SK-N-SH treated with all-trans-retinoic acid at 6 μM for 48 hours (cell line): Measurements from ENCODE around the gene MTARC2.

Experiments used
- ATAC-seq: fragments of 200-7000 bp; cut with Tn5 transposase; 3 replicates; pipeline ENCODE4 v1.9.1; 2020; ENCODE audit warnings: mild to moderate bottlenecking, moderate library complexity
- ARNTL ChIP-seq: fragments of 450-650 bp; formaldehyde crosslinking; IDR thresholded peaks from 2 replicates; pipeline ENCODE4 v1.5.0; 2020; ENCODE audit warnings: low read depth, mild to moderate bottlenecking, moderate library complexity, borderline replicate concordance
- BACH2 ChIP-seq: fragments of 250-450 bp; sonication (Bioruptor Pico); IDR thresholded peaks from 2 replicates; pipeline ENCODE4 v1.9.0; 2021; ENCODE audit warnings: mild to moderate bottlenecking, borderline replicate concordance
- GLIS3 ChIP-seq: fragments of 250-450 bp; sonication (Bioruptor Pico); IDR thresholded peaks from 2 replicates; pipeline ENCODE4 v1.5.0; 2020; ENCODE audit warnings: mild to moderate bottlenecking, moderate library complexity
- ISL1 ChIP-seq: fragments of 250-450 bp; sonication (Bioruptor Pico); IDR thresholded peaks from 2 replicates; pipeline ENCODE4 v2.1.2; 2022; ENCODE audit warnings: mild to moderate bottlenecking, moderate library complexity
- OSR1 ChIP-seq: fragments of 250-450 bp; sonication (Bioruptor Pico); IDR thresholded peaks from 2 replicates; pipeline ENCODE4 v1.8.0; 2022; ENCODE audit warnings: moderate library complexity, mild to moderate bottlenecking, inconsistent platforms
- PPARA ChIP-seq: fragments of 250-450 bp; sonication (Bioruptor Pico); IDR thresholded peaks from 2 replicates; pipeline ENCODE4 v1.5.0; 2020; ENCODE audit warnings: mild to moderate bottlenecking, borderline replicate concordance
- RARB ChIP-seq: fragments of 250-450 bp; sonication (Bioruptor Pico); IDR thresholded peaks from 2 replicates; pipeline ENCODE4 v1.8.0; 2021; ENCODE audit warnings: mild to moderate bottlenecking, moderate library complexity
- SNAI2 ChIP-seq: fragments of 250-450 bp; sonication (Bioruptor Pico); IDR thresholded peaks from 2 replicates; pipeline ENCODE4 v1.5.0; 2020; ENCODE audit warnings: mild to moderate bottlenecking, moderate library complexity
- TCF4 ChIP-seq: fragments of 250-450 bp; sonication (Bioruptor Pico); IDR thresholded peaks from 2 replicates; pipeline ENCODE4 v1.8.0; 2021; ENCODE audit warnings: mild to moderate bottlenecking, moderate library complexity, borderline replicate concordance
- TOX ChIP-seq: fragments of 250-450 bp; sonication (Bioruptor Pico); IDR thresholded peaks from 2 replicates; pipeline ENCODE4 v1.8.0; 2021; ENCODE audit warnings: mild to moderate bottlenecking, moderate library complexity, borderline replicate concordance
- ZC3H10 ChIP-seq: fragments of 250-450 bp; sonication (Bioruptor Pico); IDR thresholded peaks from 2 replicates; pipeline ENCODE4 v1.5.1; 2021; ENCODE audit warnings: mild to moderate bottlenecking, moderate library complexity
- ZFP3 ChIP-seq: fragments of 250-450 bp; sonication (Bioruptor Pico); IDR thresholded peaks from 2 replicates; pipeline ENCODE4 v1.5.0; 2020; ENCODE audit warnings: mild to moderate bottlenecking, moderate library complexity
- ZFP30 ChIP-seq: fragments of 450-650 bp; formaldehyde crosslinking; IDR thresholded peaks from 2 replicates; pipeline ENCODE4 v1.5.0; 2022; ENCODE audit warnings: mild to moderate bottlenecking, moderate library complexity
- ZNF565 ChIP-seq: fragments of 450-650 bp; formaldehyde crosslinking; conservative IDR thresholded peaks from 2 replicates; pipeline ENCODE4 v1.5.0; 2020; ENCODE audit warnings: low read depth, mild to moderate bottlenecking, moderate library complexity
- ZNF70 ChIP-seq: fragments of 450-650 bp; formaldehyde crosslinking; IDR thresholded peaks from 2 replicates; pipeline ENCODE4 v1.5.0; 2020; ENCODE audit warnings: mild to moderate bottlenecking, moderate library complexity
- ZNF8 ChIP-seq: fragments of 450-650 bp; formaldehyde crosslinking; IDR thresholded peaks from 2 replicates; pipeline ENCODE4 v1.5.0; 2020; ENCODE audit warnings: mild to moderate bottlenecking, moderate library complexity
- TF ChIP-seq, protein P1 (sequence below): fragments of 250-450 bp; sonication (Bioruptor Pico); IDR thresholded peaks from 2 replicates; pipeline ENCODE4 v1.8.0; 2021; ENCODE audit warnings: low read depth, mild to moderate bottlenecking, moderate library complexity, borderline replicate concordance
- TF ChIP-seq, protein P2 (sequence below): fragments of 250-450 bp; sonication (Bioruptor Pico); IDR thresholded peaks from 2 replicates; pipeline ENCODE4 v1.5.0; 2020; ENCODE audit warnings: mild to moderate bottlenecking, moderate library complexity
- TF ChIP-seq, protein P3 (sequence below): fragments of 250-450 bp; sonication (Bioruptor Pico); IDR thresholded peaks from 2 replicates; pipeline ENCODE4 v1.5.1; 2021; ENCODE audit warnings: mild to moderate bottlenecking, moderate library complexity
- TF ChIP-seq, protein P4 (sequence below): fragments of 250-450 bp; sonication (Bioruptor Pico); IDR thresholded peaks from 2 replicates; pipeline ENCODE4 v1.5.1; 2020; ENCODE audit warnings: low read depth, mild to moderate bottlenecking, moderate library complexity

The MTARC2 gene

DNA sequence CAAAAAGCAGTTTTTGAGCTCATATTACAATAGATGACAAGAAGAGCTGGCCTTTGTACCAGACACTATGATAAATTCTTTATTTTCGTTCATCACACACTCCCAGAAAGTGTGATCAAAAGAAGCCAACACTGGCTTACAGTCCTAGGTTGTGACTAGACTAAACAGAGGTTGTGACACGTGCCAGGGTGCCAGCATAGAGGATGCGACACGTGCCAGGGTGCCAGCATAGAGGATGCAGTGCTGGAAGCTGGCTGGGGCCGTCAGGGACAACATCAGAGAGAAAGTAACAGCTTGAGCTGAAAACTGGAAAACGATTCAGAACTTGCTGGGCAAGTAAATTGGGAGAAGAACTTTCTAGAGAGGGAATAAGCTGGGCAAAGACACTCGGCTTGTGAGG is 40.8 kb downstream of the MTARC2 start:
- no peak for ATAC-seq
- TF ChIP-seq, protein P1, sequence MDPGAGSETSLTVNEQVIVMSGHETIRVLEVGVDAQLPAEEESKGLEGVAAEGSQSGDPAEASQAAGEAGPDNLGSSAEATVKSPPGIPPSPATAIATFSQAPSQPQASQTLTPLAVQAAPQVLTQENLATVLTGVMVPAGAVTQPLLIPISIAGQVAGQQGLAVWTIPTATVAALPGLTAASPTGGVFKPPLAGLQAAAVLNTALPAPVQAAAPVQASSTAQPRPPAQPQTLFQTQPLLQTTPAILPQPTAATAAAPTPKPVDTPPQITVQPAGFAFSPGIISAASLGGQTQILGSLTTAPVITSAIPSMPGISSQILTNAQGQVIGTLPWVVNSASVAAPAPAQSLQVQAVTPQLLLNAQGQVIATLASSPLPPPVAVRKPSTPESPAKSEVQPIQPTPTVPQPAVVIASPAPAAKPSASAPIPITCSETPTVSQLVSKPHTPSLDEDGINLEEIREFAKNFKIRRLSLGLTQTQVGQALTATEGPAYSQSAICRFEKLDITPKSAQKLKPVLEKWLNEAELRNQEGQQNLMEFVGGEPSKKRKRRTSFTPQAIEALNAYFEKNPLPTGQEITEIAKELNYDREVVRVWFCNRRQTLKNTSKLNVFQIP (CRISPR knock-in tag), result no peak
- TF ChIP-seq ZNF70 (CRISPR knock-in tag) (no peak), BACH2 (CRISPR knock-in tag) (no peak), ZNF565 (CRISPR knock-in tag) (no peak), ISL1 (CRISPR knock-in tag) (no peak), OSR1 (CRISPR knock-in tag) (no peak), GLIS3 (CRISPR knock-in tag) (no peak), TCF4 (CRISPR knock-in tag) (no peak), ARNTL (CRISPR knock-in tag) (no peak), PPARA (CRISPR knock-in tag) (no peak), ZC3H10 (CRISPR knock-in tag) (no peak)
- TF ChIP-seq, protein P2, sequence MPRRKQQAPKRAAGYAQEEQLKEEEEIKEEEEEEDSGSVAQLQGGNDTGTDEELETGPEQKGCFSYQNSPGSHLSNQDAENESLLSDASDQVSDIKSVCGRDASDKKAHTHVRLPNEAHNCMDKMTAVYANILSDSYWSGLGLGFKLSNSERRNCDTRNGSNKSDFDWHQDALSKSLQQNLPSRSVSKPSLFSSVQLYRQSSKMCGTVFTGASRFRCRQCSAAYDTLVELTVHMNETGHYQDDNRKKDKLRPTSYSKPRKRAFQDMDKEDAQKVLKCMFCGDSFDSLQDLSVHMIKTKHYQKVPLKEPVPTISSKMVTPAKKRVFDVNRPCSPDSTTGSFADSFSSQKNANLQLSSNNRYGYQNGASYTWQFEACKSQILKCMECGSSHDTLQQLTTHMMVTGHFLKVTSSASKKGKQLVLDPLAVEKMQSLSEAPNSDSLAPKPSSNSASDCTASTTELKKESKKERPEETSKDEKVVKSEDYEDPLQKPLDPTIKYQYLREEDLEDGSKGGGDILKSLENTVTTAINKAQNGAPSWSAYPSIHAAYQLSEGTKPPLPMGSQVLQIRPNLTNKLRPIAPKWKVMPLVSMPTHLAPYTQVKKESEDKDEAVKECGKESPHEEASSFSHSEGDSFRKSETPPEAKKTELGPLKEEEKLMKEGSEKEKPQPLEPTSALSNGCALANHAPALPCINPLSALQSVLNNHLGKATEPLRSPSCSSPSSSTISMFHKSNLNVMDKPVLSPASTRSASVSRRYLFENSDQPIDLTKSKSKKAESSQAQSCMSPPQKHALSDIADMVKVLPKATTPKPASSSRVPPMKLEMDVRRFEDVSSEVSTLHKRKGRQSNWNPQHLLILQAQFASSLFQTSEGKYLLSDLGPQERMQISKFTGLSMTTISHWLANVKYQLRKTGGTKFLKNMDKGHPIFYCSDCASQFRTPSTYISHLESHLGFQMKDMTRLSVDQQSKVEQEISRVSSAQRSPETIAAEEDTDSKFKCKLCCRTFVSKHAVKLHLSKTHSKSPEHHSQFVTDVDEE (CRISPR knock-in tag), result no peak
- TF ChIP-seq, protein P3, sequence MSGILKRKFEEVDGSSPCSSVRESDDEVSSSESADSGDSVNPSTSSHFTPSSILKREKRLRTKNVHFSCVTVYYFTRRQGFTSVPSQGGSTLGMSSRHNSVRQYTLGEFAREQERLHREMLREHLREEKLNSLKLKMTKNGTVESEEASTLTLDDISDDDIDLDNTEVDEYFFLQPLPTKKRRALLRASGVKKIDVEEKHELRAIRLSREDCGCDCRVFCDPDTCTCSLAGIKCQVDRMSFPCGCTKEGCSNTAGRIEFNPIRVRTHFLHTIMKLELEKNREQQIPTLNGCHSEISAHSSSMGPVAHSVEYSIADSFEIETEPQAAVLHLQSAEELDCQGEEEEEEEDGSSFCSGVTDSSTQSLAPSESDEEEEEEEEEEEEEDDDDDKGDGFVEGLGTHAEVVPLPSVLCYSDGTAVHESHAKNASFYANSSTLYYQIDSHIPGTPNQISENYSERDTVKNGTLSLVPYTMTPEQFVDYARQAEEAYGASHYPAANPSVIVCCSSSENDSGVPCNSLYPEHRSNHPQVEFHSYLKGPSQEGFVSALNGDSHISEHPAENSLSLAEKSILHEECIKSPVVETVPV, result no peak

DNA sequence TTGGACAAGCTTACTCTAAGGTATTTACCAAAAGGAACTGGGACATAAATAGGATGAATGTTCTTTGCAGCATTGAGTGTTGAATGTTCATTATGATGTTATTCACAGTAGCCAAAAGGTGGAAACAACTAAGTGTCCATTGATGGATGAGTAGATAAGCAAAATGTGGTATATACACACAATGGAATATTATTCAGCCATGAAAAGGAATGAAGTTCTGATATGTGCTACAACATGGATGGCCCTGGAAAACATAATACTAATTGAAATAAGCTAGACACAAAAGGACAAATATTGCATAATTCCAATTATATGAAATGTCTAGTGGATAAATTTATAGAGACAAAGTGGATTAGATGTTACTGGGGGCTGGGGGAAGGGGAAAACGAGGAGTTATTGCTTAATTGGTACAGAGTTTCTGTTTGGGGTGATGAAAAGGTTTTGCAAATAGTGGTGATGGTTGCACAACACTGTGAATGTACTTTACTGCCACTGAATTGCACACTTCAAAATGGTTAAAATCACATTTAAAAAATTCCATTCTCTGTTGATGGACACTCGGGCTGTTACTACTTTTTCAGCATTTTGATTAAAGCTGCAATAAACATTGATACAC is 41.5 kb downstream of the MTARC2 start:
- ATAC-seq, result no peak

DNA sequence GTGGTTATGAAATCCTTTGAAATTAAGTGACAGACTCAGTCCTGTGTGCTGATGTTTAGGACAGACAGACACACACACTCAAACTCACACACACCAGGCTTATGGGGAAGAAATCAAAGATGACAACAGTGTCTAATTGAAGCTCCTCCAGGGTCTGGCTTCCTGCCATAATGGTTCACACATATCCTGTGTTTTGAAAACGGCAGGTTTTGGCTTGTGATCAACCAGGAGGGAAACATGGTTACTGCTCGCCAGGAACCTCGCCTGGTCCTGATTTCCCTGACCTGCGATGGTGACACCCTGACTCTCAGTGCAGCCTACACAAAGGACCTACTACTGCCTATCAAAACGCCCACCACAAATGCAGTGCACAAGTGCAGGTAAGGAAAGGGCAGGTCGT is 43.2 kb downstream of the MTARC2 start:
- TF ChIP-seq TOX (no peak), ZC3H10 (CRISPR knock-in tag) (no peak)
- no peak for ATAC-seq

More for the DNA sequence above, 41.5 kb downstream of the MTARC2 start:
- TF ChIP-seq, protein P3, result no peak
- TF ChIP-seq, protein P4, sequence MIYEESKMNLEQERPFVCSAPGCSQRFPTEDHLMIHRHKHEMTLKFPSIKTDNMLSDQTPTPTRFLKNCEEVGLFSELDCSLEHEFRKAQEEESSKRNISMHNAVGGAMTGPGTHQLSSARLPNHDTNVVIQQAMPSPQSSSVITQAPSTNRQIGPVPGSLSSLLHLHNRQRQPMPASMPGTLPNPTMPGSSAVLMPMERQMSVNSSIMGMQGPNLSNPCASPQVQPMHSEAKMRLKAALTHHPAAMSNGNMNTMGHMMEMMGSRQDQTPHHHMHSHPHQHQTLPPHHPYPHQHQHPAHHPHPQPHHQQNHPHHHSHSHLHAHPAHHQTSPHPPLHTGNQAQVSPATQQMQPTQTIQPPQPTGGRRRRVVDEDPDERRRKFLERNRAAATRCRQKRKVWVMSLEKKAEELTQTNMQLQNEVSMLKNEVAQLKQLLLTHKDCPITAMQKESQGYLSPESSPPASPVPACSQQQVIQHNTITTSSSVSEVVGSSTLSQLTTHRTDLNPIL (CRISPR knock-in tag), result no peak
- no peak for TF ChIP-seq SNAI2 (CRISPR knock-in tag)
- TF ChIP-seq ZNF8, result peak; percentile 75
- TF ChIP-seq, protein P1 (CRISPR knock-in tag), result no peak
- no peak for TF ChIP-seq OSR1 (CRISPR knock-in tag)

DNA sequence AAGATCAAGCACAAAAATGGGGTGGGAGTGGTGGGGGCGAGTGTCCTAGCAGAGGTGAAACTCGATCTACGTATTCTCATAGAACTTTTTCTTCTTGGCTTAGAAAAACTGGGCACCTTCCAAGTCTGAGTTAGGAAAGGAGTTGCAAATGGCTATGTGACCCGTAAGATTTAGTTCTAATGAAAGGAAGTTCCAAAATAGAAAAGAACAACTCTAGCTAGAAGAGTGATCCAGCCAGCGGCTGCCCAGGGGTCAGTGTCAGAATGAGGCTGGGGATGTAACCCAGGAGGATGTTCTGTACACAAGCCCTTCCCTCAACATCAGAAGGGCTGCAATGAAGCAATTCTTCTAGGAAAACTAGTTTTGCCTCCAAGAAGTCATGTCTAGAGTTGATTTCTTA is 43.8 kb downstream of the MTARC2 start:
- no peak for ATAC-seq
- TF ChIP-seq TCF4 (CRISPR knock-in tag) (no peak), ZFP3 (CRISPR knock-in tag) (no peak), RARB (CRISPR knock-in tag) (no peak), ZNF70 (CRISPR knock-in tag) (no peak), TOX (no peak), ISL1 (CRISPR knock-in tag) (no peak), OSR1 (CRISPR knock-in tag) (no peak), GLIS3 (CRISPR knock-in tag) (no peak), ZFP30 (CRISPR knock-in tag) (no peak), SNAI2 (CRISPR knock-in tag) (no peak)
- TF ChIP-seq, protein P2 (CRISPR knock-in tag), result no peak
- TF ChIP-seq, protein P3, result no peak
